GM19193 (cell line): Measurements from ENCODE around the gene FRMD4A.

ENCODE experiments used
- POLR2A ChIP-seq: IDR thresholded peaks from 4 replicates; pipeline ENCODE4 v1.6.1; 2011; ENCODE audit not compliant: insufficient read depth, insufficient read length; ENCODE audit errors: extremely low read depth

FRMD4A gene

DNA sequence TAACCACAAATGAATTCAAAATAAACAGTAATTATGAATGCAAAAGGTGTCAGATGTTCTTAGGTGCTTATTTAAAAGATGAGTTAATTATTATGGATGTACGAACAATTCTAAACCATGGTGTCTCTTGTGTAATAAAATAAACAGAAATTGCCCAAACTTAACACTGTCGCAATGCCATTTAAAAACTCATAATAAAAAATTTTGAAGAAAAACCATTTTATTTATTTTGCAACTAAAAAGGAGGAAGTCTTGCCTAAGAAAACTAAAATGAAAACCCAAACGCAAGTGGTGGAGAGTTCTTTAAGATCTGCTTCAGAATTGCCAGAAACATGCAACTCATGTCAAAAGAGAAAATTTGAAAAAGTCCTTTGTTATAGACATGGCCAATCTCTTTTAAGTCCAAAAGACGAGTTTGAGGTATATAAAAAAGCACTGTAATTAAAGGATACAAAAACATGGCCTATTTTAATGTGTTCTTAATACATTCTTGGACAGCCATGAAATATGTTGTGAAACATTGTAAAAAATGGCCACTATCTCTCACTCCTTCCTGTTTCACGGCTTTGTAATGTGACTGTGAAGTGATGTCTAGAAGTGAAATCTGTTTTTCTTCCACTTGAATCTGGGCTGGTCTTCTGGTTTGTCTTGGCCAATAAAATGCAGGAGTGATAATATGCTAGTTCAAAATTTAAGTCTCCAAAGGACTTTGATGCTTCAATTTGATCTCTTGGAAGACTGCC, 421.0 kb downstream of the FRMD4A start:
- TF ChIP-seq POLR2A, result no peak

DNA sequence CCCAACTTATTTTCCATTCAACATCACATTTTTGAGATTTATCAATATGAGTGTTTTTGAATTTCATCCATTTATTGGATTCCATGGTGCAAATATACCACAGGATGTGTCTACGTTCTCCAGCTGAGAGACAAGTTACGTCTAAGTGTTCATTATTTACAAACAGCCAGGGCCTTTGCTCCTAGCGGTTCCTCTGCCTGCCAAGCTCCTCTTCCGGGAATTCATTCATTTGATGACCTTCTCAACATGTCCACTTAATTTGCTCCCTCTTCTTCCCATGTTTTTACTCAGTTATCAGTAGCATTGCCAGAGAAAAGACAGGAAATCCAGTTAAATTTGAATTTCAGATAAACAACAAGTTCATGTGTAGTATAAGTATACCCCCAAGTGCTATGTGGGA, 422.2 kb downstream of the FRMD4A start:
- TF ChIP-seq POLR2A, result no peak

DNA sequence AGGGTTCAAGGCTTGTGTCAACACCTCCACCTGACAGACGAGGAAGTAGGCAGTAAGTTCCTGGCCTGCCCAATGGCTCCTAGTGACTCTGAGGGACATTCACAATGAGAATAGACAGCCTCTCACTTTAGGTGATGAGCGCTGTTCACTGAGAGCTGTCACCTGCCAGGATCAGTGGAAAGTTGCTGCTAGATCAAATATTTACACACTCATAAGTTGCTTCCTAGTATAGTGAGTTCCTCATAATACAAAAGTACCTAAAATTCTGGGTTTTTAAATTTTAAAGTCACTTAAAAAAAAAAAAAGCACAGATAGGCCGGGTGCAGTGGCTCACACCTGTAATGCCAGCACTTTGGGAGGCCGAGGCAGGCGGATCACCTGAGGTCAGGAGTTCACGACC, 423.2 kb downstream of the FRMD4A start:
- TF ChIP-seq POLR2A, result no peak

DNA sequence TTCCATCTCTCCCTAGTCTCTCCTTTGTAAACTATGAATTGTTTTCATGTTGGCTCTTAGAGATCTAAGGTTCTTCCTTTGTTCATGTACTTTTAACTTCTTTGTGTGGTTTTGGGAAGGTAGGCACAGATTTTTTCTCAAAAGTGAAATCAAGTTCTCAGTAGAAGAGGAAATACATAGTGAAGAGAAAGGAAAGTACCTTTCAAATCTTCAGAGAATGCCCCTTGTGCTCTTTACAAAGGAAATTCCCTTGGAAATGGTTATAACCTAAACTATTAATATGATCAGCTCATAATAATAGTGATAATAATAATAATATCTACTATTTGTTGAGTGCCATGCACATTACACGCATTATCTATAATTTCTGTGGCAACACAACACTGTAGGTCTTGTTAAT, 425.4 kb downstream of the FRMD4A start:
- no peak for TF ChIP-seq POLR2A

DNA sequence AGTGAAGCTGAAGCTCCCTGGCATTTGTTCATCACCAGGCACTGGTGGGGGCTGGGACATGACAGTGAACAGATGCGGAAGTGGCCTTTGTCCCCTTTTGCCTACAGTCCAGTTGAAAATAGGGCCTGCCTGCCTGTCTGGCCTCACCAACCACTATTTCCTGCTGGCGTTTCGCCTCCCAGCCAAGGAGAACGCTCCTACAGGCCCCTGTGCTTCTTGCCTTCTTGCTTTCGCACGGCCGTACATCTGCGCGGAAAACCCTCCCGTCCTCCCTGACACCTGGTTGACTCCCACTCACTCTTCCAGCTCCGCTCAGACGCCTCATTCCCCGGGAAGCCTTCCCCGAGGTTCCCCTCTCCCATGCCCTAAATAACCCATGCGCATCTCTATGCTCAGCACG, 426.7 kb downstream of the FRMD4A start:
- TF ChIP-seq POLR2A, result no peak

DNA sequence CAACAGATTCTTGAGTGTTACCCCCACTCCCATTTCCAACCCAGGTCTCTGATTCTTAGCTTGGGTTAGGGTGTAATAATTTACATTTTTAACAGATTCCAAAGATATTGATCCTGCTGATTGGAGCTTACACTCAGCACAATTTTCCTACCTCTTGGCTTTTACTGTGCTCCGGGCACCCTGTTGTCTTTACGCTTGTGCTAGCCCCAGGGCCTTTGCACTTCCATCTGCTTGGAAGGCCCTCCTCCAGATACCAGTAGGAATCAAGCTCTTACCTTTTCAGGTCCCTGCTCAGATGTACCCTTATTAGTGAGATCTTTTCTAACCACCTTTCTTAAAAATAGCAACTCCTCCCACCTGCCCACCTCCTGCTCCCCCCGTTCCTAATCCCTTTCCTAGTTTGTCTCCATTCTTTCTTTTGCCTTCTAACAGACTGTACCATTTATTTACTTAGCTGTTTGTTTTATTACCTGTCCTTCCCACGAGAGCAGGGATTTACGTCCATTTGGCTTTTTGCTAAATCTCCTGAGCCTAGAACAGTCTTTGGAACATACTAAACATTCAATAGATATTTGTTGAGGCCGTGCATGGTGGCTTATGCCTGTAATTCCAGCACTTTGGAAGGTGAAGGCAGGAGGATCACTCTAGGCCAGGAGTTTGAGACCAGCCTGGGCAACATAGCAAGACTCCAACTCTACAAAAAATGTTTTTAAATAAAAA, 427.7 kb downstream of the FRMD4A start:
- TF ChIP-seq POLR2A, result no peak

DNA sequence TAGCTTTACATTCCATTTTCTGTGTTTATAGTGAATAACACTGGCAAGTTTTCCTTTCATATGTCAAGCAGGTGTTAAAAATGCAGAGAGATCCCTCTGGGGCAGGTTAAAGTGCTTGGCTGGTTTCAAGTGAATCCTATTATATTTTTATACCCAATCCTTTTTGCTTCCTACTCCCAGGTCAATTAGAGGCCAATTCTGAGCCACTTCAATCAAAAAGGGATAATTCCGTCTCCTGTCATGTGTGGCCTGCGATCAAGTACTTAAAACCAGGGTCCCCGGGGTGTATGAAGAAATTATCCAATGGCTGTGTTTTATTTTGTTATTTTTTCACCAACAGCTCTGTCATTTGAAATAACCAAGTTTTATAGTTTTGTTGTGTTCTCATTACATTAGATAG, 430.8 kb downstream of the FRMD4A start:
- no peak for TF ChIP-seq POLR2A

DNA sequence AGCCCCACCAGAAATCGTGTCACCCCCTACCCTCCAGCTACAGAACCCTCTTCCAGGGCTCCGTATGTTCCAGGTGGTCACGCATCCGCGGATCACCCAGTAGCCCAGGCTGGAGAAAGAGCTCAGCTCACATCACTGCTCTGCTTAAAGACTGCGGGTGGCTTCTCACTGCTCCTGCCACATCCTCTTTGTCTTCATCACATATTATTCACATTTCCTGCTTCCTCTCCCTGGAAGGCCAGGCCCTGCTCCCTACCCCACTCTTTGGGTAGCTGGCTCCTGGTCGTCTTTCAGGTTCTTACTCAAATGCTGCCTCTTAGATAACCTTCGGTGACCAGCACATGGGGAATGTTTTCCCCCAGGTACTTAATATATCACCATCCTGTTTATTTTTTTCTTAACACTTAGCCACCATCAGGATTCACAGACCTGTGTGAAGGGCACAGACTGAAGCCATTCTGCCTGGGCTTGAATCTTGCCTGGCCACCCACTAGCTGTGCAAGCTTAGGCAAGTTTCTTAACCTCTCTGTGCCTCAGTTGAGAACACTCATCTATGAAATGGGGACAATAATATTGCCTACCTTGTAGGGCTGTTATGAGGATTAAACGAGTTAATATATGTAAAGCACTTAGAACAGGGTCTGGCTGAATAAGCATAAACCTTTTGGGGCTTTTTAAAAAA, 436.2 kb downstream of the FRMD4A start:
- TF ChIP-seq POLR2A, result no peak

DNA sequence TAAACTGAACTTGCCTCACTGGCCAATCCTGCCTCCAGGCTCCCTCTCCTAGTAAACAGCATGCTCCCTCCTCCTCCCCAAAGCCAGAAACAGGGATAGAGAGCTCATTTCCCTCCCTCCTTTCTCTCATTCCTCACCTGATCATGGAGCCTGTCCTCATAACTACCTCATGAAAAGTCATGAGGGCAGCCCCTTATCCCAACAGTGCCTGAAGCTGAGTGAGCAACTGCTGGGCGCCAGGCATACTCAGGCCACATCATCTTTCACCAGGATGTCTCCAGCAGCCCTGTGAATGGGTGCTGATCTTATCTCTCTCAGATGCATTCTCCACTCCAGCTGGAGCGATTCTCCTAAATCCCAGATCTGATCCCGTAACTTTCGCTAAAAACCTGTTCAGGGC, 436.8 kb downstream of the FRMD4A start:
- TF ChIP-seq POLR2A, result no peak

DNA sequence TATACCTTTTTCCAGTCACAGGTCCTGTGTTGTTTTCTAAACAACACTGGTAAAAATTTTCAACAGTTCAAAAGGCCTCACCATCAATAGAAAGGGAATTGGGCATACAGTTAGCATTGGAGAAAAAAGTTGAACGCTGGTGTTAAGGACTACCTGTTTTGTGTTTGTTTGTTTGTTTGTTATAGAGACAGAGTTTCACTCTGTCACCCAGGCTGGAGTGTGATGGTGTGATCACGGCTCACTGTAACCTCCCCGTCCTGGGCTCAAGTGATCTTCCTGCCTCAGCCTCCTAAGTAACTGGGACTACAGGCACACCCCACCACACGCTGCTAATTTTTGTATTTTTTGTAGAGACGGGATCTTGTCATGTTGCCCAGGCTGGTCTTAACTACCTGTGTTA, 437.9 kb downstream of the FRMD4A start:
- no peak for TF ChIP-seq POLR2A

DNA sequence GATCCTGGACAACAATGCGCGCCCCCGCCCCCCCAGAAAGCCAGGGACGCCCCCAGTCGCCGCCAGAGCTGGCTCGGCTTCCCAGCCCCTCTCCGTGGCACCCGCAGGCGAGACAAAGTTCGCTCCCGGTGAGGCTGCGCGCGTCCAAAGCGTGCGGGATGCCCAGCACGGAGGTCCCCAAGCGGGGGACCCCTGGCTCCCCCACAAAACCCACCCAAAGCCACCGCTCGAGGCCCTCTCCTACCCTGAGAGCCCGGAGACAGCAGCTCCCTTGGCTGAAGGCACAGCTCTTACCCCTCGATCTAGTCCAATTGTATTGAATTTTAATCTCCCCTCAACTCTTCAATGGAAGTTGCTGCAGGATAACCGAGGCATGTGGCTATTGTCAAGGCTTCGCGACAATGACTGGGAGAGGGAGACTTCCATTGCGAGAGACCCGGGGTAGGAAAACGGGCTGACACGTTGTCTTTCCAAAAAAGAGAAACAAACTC, 438.7 kb downstream of the FRMD4A start:
- TF ChIP-seq POLR2A, result no peak

DNA sequence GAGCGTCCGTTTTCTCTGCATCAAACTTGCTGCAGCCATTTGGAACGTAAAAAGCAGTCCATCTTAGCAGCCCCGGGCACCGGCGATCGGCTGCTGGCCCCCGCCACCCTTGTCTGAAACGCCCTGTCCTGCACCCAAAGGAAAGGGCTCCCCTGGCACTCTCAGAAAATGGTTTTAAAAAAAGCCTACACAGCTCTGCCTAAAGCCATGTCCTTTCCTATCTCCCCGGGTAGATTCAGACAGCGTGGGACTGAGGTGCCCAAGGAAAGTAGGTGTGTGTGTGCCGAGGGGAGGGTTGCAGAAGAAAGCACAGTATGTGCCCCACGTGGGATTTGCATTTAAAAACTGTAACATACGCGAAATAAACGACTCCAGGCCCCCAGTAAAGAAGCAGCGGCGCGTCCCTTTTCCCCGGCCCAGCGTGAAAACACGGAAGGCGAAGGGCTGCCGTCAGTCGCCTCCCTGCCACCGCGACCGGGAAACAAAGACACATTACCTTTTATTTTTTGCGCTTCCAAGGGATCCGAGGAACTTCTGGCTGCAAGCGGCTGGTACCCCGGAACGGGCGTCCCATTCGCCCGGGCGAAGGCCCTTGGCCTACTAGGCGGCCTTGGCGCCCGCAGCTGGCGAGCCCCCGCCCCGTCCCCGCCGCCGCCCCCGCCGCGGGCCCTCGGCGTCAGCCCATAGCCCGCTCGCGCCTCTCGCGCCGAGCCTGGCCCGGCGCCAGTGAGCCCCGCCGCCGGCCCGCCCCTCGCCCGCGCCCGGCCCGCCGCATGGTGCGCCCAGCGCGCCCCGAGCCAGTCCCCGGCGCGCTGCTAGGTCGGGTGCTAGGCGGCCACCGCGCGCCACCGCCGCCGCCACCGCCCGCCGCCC, 439.4 kb downstream of the FRMD4A start:
- TF ChIP-seq POLR2A, result no peak

DNA sequence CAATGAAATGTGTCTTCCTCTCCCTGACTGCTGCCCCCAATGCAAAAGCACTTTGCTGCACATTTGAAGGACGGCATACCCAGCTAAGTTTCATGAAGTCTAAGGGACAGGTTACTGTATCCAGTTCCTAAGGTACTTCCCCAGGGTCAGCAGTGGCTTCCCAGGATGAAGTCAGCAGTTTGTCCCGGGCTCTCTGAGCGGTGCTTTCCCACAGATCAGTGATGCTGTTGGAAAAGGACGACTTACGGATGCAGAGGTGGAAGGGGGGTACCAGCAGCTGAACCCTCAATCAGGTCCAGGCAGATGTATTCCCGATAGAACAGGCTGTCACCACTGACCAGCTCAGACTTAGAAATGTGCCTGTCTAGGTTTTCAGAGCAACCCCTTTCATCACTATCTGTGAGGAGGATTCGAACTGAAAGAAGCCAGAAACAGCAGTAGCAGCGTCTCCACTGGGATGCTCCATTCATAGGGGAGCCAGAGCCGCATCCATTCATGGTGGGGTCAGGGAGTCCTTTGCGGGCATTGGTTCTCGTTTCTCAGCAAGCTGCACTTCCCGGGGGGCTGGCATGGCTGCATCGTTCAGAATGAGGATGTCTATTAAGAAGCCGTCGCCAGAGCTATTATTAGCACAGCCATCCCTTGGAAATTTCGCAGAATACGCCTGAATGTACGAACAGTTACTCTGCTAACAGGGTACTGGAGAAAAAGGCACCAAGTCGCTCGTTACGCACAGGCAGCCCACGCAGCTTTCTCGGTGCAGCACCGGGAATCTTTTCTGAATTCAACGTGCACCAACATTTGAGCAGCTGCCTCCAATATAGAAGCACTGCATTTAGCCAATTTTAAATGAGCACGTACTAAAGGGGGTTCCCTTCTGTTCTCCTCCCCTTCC, 440.2 kb downstream of the FRMD4A start:
- TF ChIP-seq POLR2A, result no peak

DNA sequence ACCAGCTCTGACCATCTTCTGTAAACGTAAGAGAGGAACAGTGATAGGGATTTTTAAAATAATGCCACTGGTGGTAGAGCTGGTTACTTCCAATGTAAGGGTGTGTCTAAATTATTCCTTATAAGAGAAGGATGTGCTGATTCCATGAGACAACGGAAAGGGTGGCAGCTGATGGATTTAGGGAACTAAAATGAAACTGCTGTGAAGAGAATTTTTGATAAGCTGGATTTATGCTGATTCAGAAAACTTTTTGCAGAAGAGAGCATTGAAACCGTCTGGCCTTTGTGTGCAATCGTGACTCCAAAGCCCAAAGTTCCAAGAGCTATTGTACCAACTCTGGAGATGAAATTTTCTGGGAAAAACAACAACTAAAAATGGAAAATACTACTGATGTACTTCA, 443.0 kb downstream of the FRMD4A start:
- TF ChIP-seq POLR2A, result no peak

DNA sequence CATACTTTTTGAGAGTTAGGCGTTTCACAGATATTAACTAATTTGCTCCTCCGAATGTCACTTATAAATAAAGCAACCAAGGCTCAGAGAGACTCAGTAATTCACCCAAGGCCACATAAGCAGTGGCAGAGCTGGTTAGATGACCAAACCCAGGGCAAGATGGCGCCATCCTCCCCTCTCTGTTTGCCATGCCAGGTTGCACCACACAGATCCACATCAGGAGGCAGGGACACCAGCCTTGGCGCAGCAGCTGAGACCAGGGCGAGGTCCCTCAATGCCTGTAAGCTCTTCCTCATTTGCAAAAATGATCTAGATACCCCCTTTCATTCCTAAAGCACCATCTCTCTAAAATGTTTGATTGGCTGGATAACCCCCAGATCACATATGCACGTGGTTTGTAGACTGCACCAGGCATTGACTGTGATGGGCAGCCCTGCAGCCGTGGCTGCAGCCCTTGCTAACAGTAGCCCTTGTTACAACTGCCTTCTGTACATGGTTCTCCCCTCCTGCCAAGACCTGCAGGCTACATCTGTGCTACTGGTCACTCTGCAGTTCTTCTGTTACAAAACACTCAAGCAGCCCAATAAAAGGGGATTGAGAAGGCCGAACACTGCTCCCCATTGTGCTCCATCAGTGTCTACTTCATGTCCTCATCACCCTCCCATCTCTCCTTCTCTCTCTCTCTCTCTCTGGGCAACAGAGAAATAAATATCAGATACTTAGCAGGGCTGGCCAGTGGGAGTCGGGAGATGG, 445.3 kb downstream of the FRMD4A start:
- no peak for TF ChIP-seq POLR2A
